Neural progenitor cell (in vitro differentiated cells): ENCODE measurements around the gene ZNF322.
"Not testable (repeated sequence)": the region's sequence is repeated elsewhere in the genome, so short reads cannot be mapped to it uniquely, and the experiment has no call there.

Experiments used
- EZH2 ChIP-seq: fragments of 200-600 bp; sonication (generic); IDR thresholded peaks from 2 replicates; pipeline ENCODE4 v1.6.1; 2017; ENCODE audit warnings: antibody characterized with exemption, mild to moderate bottlenecking, moderate library complexity
- EZH2phosphoT487 ChIP-seq: fragments of 200-600 bp; sonication (generic); IDR thresholded peaks from 2 replicates; pipeline ENCODE4 v1.6.1; 2017; ENCODE audit warnings: antibody characterized with exemption
- TF ChIP-seq, protein P1 (sequence below): fragments of 200-600 bp; sonication (generic); IDR thresholded peaks from 2 replicates; pipeline ENCODE4 v1.5.1; 2017; ENCODE audit warnings: antibody characterized with exemption, mild to moderate bottlenecking

DNA sequence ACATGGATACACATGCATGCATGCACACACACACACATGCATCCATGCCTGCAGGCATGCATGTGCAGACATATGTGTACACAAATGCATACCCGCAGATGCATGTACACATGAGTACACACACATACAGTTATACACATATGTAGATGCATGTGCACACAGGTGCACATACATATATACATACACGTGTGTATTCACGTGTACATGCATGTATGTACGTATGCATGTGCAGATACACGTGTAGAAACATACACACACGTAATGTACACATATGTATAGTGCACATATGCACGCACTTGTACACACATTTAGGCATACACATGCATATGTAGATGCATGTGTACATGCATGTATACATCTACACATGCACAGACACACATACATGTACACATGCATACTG lies 11.0 kb upstream of the ZNF322 start:
- TF ChIP-seq EZH2phosphoT487, EZH2: not testable (repeated sequence)
- TF ChIP-seq, protein P1, sequence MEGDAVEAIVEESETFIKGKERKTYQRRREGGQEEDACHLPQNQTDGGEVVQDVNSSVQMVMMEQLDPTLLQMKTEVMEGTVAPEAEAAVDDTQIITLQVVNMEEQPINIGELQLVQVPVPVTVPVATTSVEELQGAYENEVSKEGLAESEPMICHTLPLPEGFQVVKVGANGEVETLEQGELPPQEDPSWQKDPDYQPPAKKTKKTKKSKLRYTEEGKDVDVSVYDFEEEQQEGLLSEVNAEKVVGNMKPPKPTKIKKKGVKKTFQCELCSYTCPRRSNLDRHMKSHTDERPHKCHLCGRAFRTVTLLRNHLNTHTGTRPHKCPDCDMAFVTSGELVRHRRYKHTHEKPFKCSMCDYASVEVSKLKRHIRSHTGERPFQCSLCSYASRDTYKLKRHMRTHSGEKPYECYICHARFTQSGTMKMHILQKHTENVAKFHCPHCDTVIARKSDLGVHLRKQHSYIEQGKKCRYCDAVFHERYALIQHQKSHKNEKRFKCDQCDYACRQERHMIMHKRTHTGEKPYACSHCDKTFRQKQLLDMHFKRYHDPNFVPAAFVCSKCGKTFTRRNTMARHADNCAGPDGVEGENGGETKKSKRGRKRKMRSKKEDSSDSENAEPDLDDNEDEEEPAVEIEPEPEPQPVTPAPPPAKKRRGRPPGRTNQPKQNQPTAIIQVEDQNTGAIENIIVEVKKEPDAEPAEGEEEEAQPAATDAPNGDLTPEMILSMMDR, result not testable (repeated sequence)
